Measurements from ENCODE around the gene HCST. TPM values are rescaled to one million over a fixed set of nuclear protein-coding genes. Genes with fewer than 3 reads are reported as not detected.
"Not testable (repeated sequence)": the region's sequence is repeated elsewhere in the genome, so short reads cannot be mapped to it uniquely, and the experiment has no call there.

The HCST gene
- not detected in 2 replicates for total RNA-seq

DNA sequence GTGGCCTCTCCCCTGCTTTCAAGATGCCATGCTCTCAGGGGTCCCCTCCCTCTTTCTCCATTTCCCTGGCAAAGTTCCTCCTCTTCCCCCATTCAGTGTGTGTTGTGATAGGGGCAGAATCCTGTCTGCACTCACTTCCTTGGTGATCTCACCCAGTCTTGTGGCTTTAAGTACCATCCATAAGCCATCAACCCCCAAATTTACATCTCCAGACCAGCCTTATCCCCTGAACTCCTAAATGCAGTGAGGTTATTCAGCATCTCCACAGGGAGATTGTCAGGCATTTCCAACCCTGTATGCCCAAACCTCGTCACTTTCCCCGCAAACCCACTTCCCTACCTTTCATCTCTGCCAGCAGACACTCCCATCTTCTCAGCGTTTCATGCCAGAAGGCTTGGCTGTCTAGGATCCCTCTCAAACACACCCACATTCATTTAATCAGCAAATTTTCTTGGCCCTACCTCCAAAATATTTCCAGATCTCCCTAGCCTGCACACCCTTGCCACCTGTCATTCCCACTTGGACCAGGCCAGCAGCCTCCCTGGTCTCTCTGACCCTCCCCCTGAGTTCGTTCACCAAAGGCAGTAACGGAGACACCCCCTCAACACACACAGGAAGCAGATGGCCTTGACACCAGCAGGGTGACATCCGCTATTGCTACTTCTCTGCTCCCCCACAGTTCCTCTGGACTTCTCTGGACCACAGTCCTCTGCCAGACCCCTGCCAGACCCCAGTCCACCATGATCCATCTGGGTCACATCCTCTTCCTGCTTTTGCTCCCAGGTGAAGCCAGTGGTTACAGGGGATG is at the start of gene HCST:
Gene HCST, plus strand, starts transcription at position 676 of the 808 bp plus-strand sequence. Its CDS starts 65 bp downstream, at position 741.
- DNase-seq (ENCODE audit: low read depth), result no peak

DNA sequence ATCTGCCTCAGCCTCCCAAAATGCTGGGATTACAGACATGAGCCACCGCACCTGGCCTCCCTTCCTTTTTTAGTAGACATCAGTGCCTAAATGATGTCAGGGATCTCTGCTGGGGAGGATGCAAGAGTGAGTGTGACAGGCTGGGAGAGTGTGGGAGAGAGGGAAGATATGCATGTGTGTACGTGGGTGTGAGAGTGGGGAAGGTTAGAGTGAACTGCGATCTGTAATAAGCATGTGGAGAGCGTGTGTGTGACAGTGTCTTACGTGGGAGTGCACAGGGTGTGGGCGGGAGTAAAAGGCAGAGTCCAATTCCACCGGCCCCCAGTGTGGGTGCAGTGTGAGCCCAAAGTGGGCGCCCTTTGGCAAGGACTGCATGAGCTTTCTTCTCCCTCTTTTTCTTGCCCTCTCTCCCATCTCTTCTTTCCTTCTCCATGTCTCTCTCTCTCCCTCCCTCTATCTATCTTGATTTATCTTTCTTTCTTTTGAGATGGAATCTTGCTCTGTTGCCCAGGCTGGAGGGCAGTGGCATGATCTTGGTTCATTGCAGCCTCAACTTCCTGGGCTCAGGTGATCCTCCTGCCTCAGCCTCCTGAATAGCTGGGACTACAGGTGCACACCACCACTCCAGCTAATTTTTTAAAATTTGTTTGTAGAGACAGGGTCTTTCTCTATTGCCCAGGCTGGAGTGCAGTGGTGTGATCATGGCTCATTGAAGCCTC is 49.1 kb upstream of the HCST start:
- DNase-seq (ENCODE audit: low read depth), result no peak

DNA sequence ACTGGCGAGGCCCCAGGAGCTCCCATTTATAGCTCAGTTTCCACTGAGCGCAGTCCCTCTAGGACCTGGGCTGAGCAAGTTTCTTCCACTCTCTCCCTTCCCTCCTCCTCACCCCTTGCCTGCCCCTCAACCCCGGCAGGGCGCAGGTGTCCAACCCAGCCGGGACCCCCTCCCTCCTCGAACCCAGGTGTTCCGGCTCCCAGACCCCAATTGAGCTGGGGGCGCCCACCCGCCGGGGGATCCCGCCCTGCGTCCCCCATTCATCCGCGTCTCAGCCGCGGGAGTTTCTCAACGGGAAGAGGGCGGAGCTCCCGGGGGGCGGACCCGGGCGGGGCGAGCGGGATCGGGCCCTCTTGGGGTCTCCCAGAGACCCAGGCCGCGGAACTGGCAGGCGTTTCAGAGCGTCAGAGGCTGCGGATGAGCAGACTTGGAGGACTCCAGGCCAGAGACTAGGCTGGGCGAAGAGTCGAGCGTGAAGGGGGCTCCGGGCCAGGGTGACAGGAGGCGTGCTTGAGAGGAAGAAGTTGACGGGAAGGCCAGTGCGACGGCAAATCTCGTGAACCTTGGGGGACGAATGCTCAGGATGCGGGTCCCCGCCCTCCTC is 45.7 kb upstream of the HCST start, which contains the start of gene KIRREL2:
Gene KIRREL2, plus strand, starts transcription at position 366 of the 604 bp plus-strand sequence. Its CDS starts 209 bp downstream, at position 575.
- no peak for DNase-seq (ENCODE audit: low read depth)

DNA sequence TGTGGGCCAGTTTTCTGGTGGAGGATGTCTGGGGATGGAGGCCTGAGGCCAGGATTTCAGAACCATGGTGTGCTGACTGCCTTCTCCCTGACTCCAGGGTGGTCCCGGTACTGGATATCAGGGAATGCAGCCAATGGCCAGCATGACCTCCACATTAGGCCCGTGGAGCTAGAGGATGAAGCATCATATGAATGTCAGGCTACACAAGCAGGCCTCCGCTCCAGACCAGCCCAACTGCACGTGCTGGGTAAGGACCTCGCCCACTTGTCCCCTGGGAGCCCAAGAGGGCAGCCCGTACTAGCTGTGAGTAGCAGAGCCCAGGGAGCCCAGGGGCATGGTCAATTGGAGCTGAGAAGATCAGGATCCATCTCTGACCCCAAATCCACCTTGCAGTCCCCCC is 44.0 kb upstream of the HCST start:
- DNase-seq (ENCODE audit: low read depth), result no peak

DNA sequence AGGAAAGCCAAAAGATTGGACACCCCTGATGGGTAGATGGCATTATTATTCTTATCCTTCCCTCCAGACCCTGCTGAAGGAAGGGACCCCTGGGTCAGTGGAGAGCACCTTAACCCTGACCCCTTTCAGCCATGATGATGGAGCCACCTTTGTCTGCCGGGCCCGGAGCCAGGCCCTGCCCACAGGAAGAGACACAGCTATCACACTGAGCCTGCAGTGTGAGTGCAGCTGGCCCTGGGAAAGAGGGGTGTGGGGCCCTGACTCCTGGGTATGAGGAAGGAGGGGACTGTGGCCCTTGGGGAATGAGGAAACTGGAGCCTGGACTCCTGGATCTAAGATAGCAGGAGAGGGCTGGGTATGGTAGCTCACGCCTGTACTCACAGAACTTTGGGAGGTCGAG is 42.9 kb upstream of the HCST start:
- no peak for DNase-seq (ENCODE audit: low read depth)

DNA sequence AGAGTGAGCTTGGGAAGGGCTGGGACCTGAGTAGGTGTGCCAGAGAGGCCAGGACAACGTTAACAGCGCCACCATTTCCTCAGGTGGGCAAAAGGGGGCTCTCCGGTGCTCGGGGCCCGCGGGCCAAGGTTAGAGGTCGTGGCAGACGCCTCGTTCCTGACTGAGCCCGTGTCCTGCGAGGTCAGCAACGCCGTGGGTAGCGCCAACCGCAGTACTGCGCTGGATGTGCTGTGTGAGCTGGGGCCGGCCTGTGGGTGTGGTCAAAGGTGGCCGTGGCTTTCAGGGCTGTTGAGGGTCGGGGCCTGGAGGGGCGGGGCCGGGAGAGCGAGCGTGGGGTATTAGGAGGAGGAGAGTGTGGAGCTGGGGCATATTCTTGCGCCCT is 41.9 kb upstream of the HCST start:
- DNase-seq (ENCODE audit: low read depth), result no peak

DNA sequence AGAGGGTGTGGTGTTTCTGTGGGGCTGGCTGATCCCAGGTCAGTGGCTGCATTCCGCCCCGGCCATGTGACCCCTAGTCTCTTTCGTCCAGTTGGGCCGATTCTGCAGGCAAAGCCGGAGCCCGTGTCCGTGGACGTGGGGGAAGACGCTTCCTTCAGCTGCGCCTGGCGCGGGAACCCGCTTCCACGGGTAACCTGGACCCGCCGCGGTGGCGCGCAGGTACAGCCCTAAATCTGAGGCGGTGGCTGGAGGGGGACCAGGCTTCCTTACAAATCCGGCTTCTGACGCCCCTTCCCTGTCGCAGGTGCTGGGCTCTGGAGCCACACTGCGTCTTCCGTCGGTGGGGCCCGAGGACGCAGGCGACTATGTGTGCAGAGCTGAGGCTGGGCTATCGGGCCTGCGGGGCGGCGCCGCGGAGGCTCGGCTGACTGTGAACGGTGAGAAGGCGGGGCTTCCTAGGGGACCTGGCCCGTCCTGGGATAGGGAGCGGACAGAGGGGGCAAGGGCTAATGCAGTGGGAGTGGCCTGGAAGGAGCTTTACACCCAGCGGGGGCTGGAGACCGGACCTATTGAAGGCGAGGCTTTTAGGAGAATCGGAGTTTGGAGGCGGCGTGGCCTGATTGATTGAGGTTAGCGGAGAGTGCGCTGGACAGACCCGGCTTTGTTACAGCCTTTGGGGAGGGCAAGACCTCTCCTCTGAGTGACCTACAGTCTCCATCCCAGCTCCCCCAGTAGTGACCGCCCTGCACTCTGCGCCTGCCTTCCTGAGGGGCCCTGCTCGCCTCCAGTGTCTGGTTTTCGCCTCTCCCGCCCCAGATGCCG is 41.3 kb upstream of the HCST start:
- DNase-seq (ENCODE audit: low read depth), result no peak

DNA sequence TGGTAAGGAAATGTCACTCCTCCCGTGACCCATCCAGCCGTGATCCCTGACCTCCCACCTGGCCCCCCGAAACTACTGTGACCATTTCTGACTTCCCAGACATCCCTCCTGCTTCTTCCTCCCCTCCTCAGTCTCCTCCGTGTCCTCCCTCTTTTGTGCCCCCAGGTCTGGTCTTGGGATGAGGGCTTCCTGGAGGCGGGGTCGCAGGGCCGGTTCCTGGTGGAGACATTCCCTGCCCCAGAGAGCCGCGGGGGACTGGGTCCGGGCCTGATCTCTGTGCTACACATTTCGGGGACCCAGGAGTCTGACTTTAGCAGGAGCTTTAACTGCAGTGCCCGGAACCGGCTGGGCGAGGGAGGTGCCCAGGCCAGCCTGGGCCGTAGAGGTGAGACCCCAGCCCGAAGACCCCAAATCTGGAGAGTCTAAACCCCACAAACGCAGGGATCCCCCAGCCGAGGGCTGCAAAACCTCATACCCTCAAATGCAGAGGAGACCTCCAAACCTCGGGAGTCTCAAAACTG is 40.6 kb upstream of the HCST start:
- no peak for DNase-seq (ENCODE audit: low read depth)

GRCh38 chr19:35862528-35862927 is 39.8 kb upstream of the HCST start:
- no peak for DNase-seq (ENCODE audit: low read depth)

GRCh38 chr19:35863018-35863417 is 39.3 kb upstream of the HCST start:
- no peak for DNase-seq (ENCODE audit: low read depth)

DNA sequence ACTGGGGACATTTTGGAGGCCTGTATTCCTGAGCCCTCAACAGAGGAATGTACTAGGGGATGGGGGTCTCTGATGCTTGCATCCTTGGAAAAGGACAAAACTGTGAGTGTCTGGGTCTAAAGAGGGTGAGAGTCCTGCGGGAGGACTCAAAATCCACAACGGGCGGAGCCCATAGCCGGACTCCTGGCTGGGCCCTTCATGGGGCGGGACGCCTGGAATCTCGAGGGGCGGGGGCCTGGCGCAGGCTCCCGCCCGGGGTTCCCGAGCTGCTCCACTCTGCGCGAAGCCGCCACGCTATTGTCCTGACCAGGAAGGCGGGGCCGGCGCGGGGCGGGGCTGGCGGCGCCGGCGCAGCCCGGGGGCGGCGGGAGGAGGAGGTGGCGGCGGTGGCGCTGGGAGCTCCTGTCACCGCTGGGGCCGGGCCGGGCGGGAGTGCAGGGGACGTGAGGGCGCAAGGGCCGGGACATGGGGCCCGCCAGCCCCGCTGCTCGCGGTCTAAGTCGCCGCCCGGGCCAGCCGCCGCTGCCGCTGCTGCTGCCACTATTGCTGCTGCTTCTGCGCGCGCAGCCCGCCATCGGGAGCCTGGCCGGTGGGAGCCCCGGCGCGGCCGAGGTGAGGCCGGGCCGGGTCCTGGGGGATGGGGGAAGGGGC is 34.0 kb upstream of the HCST start, which contains the start of gene APLP1:
Gene APLP1, plus strand, starts transcription at position 403 of the 651 bp plus-strand sequence. Its CDS starts 63 bp downstream, at position 466.
- no peak for DNase-seq (ENCODE audit: low read depth)

DNA sequence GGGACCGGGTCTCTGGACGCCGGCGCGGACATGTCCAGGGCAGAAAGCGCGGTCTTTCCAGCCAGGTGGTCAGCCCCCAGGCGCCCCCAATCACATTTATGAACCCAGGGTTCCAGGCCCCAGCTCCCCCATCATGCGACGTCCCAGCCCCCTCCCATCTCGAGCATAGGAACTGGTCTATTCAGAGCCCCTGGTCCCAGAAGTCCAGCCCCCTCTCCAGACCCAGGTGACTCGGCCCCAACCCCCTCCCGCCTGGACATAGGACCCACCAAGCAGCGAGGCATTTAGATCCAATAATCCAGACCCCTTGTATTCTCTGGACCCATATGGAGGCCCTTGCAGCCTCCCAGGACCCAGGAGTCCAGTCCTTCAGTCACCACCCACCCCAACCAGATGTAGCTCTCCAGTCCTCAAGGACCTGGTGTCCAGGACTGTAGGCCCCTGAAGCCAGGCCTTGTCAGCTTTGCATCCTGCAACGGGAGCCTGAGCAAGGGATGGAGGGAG is 33.5 kb upstream of the HCST start:
- DNase-seq (ENCODE audit: low read depth), result no peak

GRCh38 chr19:35869327-35870123 is 32.8 kb upstream of the HCST start:
- peak; percentile 32 for DNase-seq (ENCODE audit: low read depth)

DNA sequence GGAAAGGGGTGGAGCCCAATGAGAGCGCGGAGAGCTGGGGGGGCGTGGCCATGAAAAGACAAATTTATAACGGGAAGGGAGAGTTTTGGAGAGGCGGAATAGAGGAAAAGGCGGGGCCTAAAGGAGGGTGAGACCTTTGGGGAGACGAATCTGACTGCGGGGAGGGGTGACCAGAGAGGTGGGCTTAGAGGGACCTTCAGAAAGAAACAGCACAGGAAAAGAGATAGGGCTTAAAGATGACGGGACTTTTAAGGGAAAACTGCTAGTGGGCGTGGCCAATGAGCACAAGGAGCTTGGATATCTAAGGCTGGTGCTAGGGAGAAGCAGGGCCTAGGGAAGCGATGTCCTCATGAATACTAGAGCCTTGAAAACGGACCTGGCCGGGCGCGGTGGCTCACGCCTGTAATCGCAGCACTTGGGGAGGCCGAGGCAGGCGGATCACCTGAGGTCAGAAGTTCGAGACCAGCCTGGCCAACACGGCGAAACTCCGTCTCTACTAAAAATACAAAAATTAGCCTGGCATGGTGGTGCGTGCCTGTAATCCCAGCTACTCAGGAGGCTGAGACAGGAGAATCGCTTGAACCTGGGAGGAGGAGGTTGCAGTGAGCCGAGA is 32.1 kb upstream of the HCST start:
- not testable (repeated sequence) for DNase-seq (ENCODE audit: low read depth)

DNA sequence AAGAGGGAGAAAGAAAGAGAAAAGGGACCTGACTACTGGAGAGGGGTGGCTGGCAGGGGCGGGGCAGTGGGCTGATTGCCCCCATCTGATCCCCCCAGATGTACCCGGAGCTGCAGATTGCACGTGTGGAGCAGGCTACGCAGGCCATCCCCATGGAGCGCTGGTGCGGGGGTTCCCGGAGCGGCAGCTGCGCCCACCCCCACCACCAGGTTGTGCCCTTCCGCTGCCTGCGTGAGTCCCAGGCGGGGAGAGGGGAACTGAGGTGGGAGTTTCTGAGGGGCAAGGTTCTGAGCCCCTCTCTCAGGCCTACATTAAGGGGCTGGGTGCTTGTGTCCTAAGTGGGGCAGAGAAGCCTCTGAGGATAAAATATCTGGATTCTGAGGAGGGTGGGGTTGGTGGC is 31.5 kb upstream of the HCST start:
- DNase-seq (ENCODE audit: low read depth), result no peak

DNA sequence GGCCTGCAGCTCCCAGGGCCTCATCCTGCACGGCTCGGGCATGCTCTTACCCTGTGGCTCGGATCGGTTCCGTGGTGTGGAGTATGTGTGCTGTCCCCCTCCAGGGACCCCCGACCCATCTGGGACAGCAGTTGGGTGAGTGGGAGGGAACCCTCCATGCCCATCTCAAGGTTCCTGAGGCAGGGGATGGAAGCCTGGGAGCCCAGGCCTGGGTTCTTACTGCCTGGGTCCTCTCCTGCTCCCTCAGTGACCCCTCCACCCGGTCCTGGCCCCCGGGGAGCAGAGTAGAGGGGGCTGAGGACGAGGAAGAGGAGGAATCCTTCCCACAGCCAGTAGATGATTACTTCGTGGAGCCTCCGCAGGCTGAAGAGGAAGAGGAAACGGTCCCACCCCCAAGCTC is 30.7 kb upstream of the HCST start:
- DNase-seq (ENCODE audit: low read depth), result no peak

GRCh38 chr19:35872180-35872579 is 30.1 kb upstream of the HCST start:
- DNase-seq (ENCODE audit: low read depth), result no peak

DNA sequence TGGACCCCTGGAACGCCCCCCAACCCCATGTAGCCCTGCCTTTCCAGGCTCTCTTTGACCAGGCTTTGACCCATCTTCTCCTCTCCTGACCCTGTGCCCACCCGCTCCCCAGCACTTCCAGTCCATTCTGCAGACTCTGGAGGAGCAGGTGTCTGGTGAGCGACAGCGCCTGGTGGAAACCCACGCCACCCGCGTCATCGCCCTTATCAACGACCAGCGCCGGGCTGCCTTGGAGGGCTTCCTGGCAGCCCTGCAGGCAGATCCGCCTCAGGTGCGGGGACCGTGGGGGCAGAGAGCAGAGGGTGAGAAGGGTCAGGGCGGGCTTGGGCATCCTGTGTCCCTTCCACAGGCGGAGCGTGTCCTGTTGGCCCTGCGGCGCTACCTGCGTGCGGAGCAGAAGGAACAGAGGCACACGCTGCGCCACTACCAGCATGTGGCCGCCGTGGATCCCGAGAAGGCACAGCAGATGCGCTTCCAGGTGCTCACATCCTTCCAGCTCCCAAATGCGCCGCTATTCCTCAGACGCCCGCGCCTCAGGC is 27.9 kb upstream of the HCST start:
- no peak for DNase-seq (ENCODE audit: low read depth)

GRCh38 chr19:35879068-35879467 is 23.3 kb upstream of the HCST start:
- no peak for DNase-seq (ENCODE audit: low read depth)

Data from renal cortical epithelial cell (primary cell).